Stimulated activated CD4-positive, alpha-beta T cell treated with anti-CD3 and anti-CD28 coated beads, Interleukin-2, amount 100 ng/mL, for 24 hours (primary cell): ENCODE results near the gene P2RX4.
A peak's percentile ranks its signal among the peaks of the same experiment; 100 is the strongest.
"Not testable (repeated sequence)": the region's sequence is repeated elsewhere in the genome, so short reads cannot be mapped to it uniquely, and the experiment has no call there.

ENCODE experiments used
- DNase-seq, 2 donors: peaks; one replicate each; pipeline ENCODE4 v3.0.0-alpha.2; 2020

P2RX4 gene

DNA sequence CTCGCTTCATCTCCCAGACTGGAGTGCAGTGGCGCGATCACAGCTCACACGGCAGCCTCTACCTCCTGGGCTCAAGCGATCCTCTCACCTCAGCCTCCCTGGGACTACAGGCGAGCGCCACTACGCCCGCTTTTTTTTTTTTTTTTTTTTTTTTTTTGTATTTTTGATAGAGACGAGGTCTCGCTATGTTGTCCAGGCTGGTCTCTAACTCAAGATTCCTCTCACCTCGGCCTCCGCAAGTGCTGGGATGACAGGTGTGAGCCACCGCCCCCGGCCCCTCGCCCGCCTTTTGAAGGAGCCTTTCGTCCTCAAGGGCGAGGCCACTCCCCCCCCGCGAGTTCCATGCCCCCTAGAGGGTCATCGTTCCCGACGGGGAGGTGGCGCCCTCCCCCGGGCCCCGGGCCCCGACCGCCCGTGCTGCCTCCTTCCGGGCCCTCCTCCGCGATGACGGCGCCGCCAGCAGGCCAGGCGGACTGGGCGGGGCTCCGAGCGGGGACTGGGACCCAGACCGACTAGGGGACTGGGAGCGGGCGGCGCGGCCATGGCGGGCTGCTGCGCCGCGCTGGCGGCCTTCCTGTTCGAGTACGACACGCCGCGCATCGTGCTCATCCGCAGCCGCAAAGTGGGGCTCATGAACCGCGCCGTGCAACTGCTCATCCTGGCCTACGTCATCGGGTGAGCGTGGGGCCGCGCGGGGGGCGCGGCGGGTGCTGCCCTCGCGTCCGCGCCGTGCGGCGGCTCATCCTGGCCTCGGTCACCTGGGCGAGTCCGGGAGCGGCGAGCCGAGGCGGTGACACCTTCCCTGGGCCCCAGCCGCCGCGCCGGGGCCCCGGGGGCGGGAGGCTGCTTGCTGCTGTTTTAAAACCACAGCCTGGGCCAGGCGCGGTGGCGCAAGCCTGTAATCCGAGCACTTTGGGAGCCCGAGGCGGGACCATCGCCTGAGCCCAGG lies at the start of gene P2RX4:
P2RX4 (plus strand) TSS at position 506 of the 949 bp plus-strand sequence; CDS start at position 542, 36 bp downstream.
- DNase-seq = peak; percentile 80 to 92

DNA sequence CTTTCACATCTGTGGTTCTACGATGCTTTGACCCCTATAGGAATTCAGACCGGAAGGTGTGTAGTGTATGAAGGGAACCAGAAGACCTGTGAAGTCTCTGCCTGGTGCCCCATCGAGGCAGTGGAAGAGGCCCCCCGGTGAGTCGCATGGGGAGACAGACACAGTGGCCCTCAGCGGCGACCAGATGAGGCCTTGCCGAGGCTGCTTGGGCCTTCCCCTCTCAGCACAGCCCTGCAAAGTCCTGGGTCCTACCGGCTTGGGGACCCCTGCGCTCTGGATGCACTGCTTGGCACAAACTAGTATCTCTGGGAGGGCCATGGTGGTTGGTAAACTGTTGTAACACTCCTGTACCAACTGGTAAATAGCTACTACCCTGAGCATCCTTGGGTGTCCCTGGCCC lies 47.5 kb upstream of the P2RX4 start:
- DNase-seq = no peak

DNA sequence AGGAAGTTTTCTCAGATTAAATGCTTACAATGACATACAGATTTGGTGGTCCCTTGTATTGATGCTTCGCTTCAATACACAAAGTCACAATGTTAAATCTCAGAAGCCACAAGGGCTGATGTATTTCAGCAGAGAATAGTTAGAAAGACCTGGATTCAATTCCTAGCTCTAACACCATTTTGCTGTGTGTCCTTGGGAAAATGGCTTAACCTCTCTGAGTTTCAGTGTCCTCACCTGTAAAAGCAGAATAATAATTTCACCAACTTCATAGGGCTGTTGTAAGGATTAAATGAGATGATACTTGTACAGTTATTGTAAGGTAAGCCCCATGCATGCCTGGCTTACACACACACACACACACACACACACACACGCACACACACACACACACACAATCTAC lies 46.9 kb upstream of the P2RX4 start:
- no peak for DNase-seq

DNA sequence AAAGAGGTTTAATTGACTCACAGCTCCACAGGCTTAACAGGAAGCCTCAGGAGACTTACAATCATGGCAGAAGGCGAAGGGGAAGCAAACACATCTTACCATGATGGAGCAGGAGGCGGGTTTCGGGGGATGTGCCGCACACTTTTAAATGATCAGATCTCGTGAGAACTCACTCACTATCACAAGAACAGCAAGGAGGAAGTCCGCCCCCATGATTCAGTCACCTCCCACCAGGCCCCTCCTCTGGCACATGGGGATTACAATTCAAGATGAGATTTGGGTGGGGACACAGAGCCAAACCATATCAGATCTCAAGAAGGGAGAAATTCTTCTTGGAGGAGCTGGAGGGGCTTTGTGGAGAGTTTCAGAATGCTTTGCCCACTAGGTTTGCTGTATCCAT lies 45.1 kb upstream of the P2RX4 start:
- DNase-seq = not testable (repeated sequence)

DNA sequence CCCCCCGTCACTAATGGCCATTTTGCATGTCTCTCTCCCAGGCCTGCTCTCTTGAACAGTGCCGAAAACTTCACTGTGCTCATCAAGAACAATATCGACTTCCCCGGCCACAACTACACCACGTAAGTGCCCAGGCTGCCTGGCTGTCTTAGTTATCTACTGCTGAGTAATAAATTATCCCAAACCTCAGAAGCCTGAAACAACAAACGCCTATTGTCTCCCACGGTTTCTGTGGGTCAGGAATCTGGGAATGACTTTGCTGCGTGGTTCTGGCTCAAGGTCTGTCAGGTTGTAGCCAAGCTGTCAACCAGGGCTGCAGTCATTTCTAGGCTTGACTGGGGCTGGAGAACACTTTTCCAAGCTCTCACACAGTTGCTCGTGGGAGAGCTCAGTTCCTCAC lies 44.6 kb upstream of the P2RX4 start:
- DNase-seq = no peak

- no peak for DNase-seq
Measured at GRCh38 chr12:121166356-121166755, 43.6 kb upstream of the P2RX4 start.

DNA sequence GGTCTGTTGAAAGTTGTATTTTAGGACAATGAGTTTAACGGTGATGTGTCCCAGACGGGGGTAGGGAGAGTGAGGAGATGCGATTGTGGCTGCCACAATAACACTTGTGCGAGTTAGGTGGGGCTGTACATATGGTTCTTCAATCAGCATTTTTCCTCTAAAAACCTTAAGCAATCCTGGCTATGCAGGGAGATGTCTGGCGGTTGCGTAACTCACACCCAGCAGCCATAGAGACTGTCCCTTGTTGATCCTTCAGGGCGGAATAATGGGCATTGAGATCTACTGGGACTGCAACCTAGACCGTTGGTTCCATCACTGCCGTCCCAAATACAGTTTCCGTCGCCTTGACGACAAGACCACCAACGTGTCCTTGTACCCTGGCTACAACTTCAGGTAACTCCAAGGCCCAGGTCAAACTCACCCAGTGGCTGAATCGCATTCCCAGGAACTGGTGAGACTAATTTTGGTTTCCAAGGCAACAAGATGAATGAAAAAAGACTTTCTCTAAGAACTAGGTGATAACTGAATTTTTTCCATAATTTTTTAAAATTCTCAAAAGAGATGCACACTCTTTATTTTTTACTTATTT lies 42.6 kb upstream of the P2RX4 start:
- DNase-seq = no peak

- DNase-seq = no peak
Measured at GRCh38 chr12:121167951-121168350, 42.0 kb upstream of the P2RX4 start.

- DNase-seq = no peak
Measured at GRCh38 chr12:121170151-121170550, 39.8 kb upstream of the P2RX4 start.

GRCh38 chr12:121170611-121171260 lies 39.2 kb upstream of the P2RX4 start:
- no peak for DNase-seq

DNA sequence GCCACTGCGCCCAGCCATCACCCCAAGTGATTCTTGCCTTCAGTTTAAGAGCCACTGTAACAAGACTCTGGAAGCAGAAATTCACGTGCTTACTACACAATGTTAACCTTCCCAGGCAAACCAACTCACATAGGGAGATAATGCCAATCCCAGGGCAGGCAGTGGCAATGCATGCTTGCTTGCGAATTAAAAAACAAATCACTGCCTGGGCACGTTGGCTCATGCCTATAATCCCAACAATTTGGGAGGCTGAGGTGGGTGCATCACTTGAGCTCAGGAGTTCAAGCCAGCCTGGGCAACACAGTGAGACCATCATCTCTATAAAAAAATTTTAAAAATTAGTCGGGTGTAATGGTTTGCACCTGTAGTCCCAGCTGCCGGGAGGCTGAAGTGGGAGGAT lies 37.8 kb upstream of the P2RX4 start:
- DNase-seq = no peak

DNA sequence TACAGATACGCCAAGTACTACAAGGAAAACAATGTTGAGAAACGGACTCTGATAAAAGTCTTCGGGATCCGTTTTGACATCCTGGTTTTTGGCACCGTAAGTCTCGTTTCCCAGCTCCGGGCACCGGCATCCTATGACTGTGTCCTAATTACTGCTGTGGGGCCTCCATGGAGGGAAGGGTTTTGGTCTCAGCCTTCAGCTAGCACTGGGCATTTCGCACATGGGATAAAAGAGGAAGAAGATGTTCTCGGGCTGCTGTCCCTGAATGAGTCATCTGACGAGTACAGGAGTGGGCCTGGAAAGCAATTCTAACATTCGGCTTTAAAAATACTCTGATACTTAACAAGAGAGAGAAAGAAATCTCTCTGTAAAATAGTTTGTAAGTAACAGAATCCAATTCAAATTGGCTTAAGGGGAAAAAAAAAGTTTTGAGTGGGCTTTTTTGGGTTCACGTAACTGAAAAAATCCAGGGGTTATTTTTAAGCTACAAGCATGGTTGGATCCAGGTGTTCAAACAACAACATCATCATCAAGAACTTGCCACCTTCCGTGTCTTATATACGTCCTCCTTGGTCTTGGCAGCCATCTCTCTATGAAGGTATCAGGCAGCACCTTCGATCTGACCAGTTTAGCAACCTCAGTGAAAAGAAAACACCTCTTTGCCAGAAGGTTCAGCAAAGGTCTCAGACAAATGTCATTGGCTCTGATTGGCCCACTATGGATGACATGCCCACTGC lies 34.4 kb upstream of the P2RX4 start:
- DNase-seq = no peak

DNA sequence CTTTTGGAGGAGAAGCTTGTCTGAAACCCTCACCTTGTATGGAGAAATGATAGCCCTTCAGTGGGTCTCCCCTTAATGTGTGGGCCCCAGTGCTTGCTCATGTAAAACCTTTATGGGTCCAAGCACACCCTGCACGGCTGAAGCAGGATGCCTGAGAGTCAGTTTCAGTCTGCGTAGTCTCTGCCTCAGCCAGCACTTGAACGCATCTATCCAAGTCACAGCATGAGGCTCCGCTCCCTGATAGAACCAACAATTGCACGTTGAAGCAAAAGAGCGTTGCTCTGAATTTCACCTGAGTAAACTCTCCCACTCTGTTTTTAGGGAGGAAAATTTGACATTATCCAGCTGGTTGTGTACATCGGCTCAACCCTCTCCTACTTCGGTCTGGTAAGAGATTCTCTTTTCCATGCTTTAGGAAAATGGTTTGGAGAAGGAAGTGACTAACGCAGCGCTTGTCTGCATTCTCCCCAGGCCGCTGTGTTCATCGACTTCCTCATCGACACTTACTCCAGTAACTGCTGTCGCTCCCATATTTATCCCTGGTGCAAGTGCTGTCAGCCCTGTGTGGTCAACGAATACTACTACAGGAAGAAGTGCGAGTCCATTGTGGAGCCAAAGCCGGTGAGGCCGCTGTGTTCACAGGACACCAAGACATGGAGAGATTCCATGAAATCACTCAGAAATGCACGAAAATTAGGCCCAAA lies 33.0 kb upstream of the P2RX4 start:
- no peak for DNase-seq

DNA sequence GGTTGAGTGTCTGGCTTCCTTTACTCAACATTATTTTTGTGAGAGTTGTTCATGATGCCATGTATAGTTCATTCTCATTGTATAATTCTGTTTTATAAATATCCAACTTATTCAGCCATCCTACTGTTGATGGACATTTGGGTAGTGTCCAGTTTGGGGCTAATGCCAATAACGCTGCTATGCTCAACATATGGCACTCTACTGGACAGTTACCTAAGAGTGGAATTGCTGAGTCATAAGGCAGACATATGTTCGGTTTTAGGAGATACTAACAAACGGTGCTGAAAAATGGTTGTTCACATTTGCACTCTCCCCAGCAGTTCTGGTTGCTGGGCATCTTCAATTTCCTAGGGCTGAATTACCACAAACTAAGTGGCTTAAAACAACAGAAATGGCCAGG lies 28.7 kb upstream of the P2RX4 start:
- DNase-seq = no peak

DNA sequence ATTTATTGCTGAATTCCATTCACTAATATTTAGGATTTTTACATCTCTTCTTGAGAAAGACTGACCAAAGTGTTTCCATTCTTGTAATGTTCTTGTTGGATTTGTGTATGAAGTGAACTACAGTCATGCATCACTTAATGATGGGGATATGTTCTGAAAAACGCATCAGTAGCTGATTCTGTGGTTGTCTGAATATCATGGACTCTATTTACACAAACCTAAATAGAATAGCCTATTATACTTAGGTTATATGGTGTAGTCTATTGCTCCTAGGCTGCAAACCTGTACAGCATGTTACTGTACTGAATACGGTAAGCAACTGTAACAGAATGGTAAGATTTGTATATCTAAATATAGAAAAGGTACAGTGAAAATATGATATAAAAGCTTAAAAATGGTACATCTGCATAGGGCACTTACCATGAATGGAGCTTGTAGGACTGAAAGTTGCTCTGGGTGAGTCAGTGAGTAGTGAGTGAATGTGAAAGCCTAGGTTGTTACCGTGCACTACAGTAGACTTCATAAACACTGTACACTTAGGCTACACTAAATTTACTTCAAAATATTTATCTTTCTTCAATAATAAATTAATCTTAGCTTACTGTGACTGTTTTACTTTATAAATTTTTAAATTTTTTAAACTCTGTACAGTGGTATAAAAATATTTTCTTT lies 27.6 kb upstream of the P2RX4 start:
- no peak for DNase-seq

DNA sequence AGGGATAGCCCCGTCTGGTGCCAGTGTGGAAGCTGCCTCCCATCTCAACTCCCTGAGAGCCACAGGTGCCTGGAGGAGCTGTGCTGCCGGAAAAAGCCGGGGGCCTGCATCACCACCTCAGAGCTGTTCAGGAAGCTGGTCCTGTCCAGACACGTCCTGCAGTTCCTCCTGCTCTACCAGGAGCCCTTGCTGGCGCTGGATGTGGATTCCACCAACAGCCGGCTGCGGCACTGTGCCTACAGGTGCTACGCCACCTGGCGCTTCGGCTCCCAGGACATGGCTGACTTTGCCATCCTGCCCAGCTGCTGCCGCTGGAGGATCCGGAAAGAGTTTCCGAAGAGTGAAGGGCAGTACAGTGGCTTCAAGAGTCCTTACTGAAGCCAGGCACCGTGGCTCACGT lies 25.5 kb upstream of the P2RX4 start:
- no peak for DNase-seq

DNA sequence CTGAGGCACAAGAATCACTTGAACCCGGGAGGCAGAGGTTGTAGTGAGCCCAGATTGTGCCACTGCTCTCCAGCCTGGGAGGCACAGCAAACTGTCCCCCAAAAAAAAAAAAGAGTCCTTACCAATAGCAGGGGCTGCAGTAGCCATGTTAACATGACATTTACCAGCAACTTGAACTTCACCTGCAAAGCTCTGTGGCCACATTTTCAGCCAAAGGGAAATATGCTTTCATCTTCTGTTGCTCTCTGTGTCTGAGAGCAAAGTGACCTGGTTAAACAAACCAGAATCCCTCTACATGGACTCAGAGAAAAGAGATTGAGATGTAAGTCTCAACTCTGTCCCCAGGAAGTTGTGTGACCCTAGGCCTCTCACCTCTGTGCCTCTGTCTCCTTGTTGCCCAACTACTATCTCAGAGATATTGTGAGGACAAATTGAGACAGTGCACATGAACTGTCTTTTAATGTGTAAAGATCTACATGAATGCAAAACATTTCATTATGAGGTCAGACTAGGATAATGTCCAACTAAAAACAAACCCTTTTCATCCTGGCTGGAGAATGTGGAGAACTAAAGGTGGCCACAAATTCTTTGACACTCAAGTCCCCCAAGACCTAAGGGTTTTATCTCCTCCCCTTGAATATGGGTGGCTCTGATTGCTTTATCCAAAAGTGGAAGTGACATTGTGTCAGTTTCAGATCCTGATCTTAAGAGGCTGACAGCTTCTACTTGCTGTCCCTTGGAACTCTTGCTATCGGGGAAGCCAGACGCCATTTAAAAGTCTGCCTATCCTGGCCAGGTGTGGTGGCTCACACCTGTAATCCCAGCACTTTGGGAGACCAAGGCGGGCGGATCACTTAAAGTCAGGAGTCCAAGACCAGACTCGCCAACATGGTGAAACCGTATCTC lies 24.7 kb upstream of the P2RX4 start:
- no peak for DNase-seq

GRCh38 chr12:121186826-121187225 lies 23.1 kb upstream of the P2RX4 start:
- DNase-seq = no peak

GRCh38 chr12:121187501-121187900 lies 22.4 kb upstream of the P2RX4 start:
- no peak for DNase-seq

- no peak for DNase-seq
Measured at GRCh38 chr12:121188227-121188626, 21.7 kb upstream of the P2RX4 start.

- no peak for DNase-seq
Measured at GRCh38 chr12:121189131-121189530, 20.8 kb upstream of the P2RX4 start.
